ENCODE results near the gene CD55.

CD55 gene

GRCh38 chr1:207352554-207352953 is 31.1 kb downstream of the CD55 start:
- H3K4me3 ChIP-seq (ENCODE audit: control insufficient read depth, low read depth, low read length), result no peak overlapping the region
- no peak for TF ChIP-seq CTCF (IDR thresholded peaks at IDR 0.05; ENCODE audit: control insufficient read depth, insufficient read depth, low read depth, low read length, missing control alignments)
- DNase-seq (ENCODE audit: low read depth), result no peak

DNA sequence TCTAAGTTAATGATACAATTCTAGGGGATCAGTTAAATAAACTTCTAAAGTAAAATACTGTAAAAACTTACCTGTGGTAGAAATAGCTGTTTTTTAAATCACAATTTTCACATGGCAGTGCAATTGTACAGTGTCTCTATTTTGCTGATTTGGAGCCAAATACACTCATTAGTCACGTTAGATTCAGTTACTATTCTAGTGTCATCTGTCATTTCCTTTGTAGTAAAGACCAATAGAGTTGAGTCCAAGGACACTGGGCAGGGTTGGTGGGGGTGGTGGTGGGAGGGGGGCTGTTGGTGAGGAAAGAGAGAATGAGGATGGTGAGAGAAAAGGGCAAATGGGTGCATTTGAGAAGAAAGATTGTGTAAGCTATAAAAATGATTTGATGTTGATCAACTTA is 33.6 kb downstream of the CD55 start:
- no peak for DNase-seq (ENCODE audit: low read depth)
- no peak for TF ChIP-seq CTCF (IDR thresholded peaks at IDR 0.05; ENCODE audit: control insufficient read depth, insufficient read depth, low read depth, low read length, missing control alignments)
- no peak overlapping the region for H3K4me3 ChIP-seq (ENCODE audit: control insufficient read depth, low read depth, low read length)

- H3K4me3 ChIP-seq (ENCODE audit: control insufficient read depth, low read depth, low read length), result no peak overlapping the region
- TF ChIP-seq CTCF (IDR thresholded peaks at IDR 0.05; ENCODE audit: control insufficient read depth, insufficient read depth, low read depth, low read length, missing control alignments), result no peak
- DNase-seq (ENCODE audit: low read depth), result no peak
Measured at GRCh38 chr1:207355513-207356295, 34.2 kb downstream of the CD55 start.

GRCh38 chr1:207361029-207361428 is 39.6 kb downstream of the CD55 start:
- H3K4me3 ChIP-seq (ENCODE audit: control insufficient read depth, low read depth, low read length), result no peak overlapping the region
- TF ChIP-seq CTCF (IDR thresholded peaks at IDR 0.05; ENCODE audit: control insufficient read depth, insufficient read depth, low read depth, low read length, missing control alignments), result no peak
- no peak for DNase-seq (ENCODE audit: low read depth)

DNA sequence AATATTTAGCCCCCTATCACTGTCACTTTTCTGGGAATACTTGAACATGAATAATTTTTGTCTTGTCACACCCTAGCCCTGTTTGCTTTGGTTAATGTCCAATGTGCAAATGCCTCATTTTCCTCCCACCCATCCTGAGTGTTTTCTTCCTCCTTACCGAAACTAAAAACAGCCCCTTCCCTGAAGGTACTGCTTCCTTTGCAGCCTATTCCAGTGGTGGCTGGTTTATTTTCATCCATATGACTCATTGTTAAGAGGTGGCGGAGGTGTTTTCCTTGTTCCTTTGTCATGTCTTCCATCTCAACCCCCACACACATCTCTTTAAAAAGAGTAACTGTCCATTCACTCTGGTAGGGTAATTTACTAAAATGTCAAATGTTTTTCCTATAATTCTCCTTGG is 40.4 kb downstream of the CD55 start:
- no peak for DNase-seq (ENCODE audit: low read depth)
- TF ChIP-seq CTCF (IDR thresholded peaks at IDR 0.05; ENCODE audit: control insufficient read depth, insufficient read depth, low read depth, low read length, missing control alignments), result no peak
- no peak overlapping the region for H3K4me3 ChIP-seq (ENCODE audit: control insufficient read depth, low read depth, low read length)

- DNase-seq (ENCODE audit: low read depth), result no peak
Measured at GRCh38 chr1:207362962-207363860, 41.7 kb downstream of the CD55 start.

More at GRCh38 chr1:207362962-207363860, 41.7 kb downstream of the CD55 start:
- no peak for TF ChIP-seq CTCF (IDR thresholded peaks at IDR 0.05; ENCODE audit: control insufficient read depth, insufficient read depth, low read depth, low read length, missing control alignments)
- no peak overlapping the region for H3K4me3 ChIP-seq (ENCODE audit: control insufficient read depth, low read depth, low read length)
